Gastroesophageal sphincter (tissue), 4 donors: ENCODE measurements around the gene BLMH. TPM values are rescaled to one million over a fixed set of nuclear protein-coding genes. Genes with fewer than 3 reads are reported as not detected.

Experiments used
- ATAC-seq: fragments of 150-250 bp; one replicate; pipeline ENCODE4 v1.9.1; 2016; ENCODE audit warnings: mild to moderate bottlenecking, moderate library complexity
- H3K27ac ChIP-seq, 4 donors: fragments of 200-600 bp; sonication (generic) in 3 of 4; 1 replicate in 3 of 4; 2 replicates in 1 of 4; pipeline ENCODE4 v1.5.1; 2016 to 2019
- H3K27me3 ChIP-seq: fragments of 200-600 bp; sonication (generic); one replicate; pipeline ENCODE4 v1.5.1; 2019
- H3K36me3 ChIP-seq, 2 donors: fragments of 200-600 bp; sonication (generic); one replicate each; pipeline ENCODE4 v1.5.1; 2019; ENCODE audit warnings: control low read depth in 1 of 2
- H3K4me1 ChIP-seq, 3 donors: fragments of 200-600 bp; sonication (generic); 1 replicate in 2 of 3; 2 replicates in 1 of 3; pipeline ENCODE4 v1.5.1; 2016 to 2019; ENCODE audit warnings: control low read depth in 2 of 3
- H3K4me3 ChIP-seq, 2 donors: fragments of 200-600 bp; sonication (generic); one replicate each; pipeline ENCODE4 v1.5.1; 2019; ENCODE audit warnings: mild to moderate bottlenecking in 1 of 2, moderate library complexity in 1 of 2
- H3K9me3 ChIP-seq, 3 donors: fragments of 200-600 bp; sonication (generic); one replicate each; pipeline ENCODE4 v1.5.1; 2017 to 2019; ENCODE audit warnings: control low read depth in 2 of 3
- EP300 ChIP-seq: sonication (generic); formaldehyde crosslinking; IDR thresholded peaks from one replicate; pipeline ENCODE4 v1.6.1; 2017; ENCODE audit warnings: antibody characterized with exemption, mild to moderate bottlenecking
- POLR2A ChIP-seq, 2 donors: fragments of 450-650 bp; IDR thresholded peaks; one replicate each; pipeline ENCODE4 v1.6.1; 2017; ENCODE audit warnings: antibody characterized with exemption in 2 of 2, mild to moderate bottlenecking in 2 of 2, moderate library complexity in 1 of 2
- POLR2AphosphoS5 ChIP-seq: sonication (generic); formaldehyde crosslinking; IDR thresholded peaks from one replicate; pipeline ENCODE4 v1.6.1; 2017; ENCODE audit warnings: antibody characterized with exemption
- WGBS, 2 donors: methylation state at CpG; one replicate each; pipeline ENCODE4 v1.1.5; 2018; ENCODE audit warnings: low coverage in 1 of 2; 5-methylcytosine and 5-hydroxymethylcytosine counted together
- total RNA-seq, 4 donors: library from RNA; depleted of rRNA; stranded (reverse); fragments of >200 nt; gene quantifications; one replicate each; pipeline ENCODE4 v1.1.0, GENCODE V29; 2016
- TF ChIP-seq, protein P1 (sequence below), 4 experiments: fragments of 200-600 bp in 2 of 4; fragments of 450-650 bp in 2 of 4; sonication (generic) in 1 of 4; IDR thresholded peaks; one replicate each; pipeline ENCODE4 v1.5.1; 2017 to 2019; ENCODE audit warnings: antibody characterized with exemption in 4 of 4, mild to moderate bottlenecking in 2 of 4, moderate library complexity in 2 of 4

Gene BLMH
- total RNA-seq, 4 donors from 2014 or later: 17.8 to 29.3 (median 20.7) TPM

DNA sequence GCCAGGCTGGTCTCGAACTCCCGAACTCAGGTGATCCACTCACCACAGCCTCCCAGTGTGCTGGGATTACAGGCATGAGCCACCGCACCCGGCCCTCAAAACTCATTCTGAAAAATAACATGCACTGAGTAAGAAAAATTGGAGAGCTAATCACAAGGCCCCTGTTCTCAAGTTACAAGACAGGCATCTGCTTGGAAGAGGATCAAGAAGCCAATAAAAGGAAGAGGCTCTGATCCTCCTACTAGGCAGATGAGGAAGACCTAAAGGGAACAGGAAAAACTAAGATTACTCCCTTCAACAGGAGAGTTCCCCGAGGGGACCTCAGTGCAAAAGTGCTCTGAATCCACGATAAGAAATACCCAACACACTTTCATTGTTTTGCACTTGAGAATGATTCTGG lies 18.4 kb downstream of the BLMH start:
- ATAC-seq: no peak
- Histone ChIP-seq H3K9me3 (no peaks in the 10 kb centered on the region), H3K27me3 (no peaks in the 10 kb centered on the region), H3K4me3 (no peak overlapping the region), H3K4me1 (no peaks in the 10 kb centered on the region), H3K36me3 (peaks cover 0 to 96% of the 10 kb centered on the region in 2 donors), H3K27ac (no peak overlapping the region)
- TF ChIP-seq, protein P1, sequence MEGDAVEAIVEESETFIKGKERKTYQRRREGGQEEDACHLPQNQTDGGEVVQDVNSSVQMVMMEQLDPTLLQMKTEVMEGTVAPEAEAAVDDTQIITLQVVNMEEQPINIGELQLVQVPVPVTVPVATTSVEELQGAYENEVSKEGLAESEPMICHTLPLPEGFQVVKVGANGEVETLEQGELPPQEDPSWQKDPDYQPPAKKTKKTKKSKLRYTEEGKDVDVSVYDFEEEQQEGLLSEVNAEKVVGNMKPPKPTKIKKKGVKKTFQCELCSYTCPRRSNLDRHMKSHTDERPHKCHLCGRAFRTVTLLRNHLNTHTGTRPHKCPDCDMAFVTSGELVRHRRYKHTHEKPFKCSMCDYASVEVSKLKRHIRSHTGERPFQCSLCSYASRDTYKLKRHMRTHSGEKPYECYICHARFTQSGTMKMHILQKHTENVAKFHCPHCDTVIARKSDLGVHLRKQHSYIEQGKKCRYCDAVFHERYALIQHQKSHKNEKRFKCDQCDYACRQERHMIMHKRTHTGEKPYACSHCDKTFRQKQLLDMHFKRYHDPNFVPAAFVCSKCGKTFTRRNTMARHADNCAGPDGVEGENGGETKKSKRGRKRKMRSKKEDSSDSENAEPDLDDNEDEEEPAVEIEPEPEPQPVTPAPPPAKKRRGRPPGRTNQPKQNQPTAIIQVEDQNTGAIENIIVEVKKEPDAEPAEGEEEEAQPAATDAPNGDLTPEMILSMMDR (IDR thresholded peaks at IDR 0.05): no peak
- TF ChIP-seq EP300: no peak
- TF ChIP-seq POLR2A (IDR thresholded peaks at IDR 0.05): no peak
- TF ChIP-seq POLR2AphosphoS5: no peak
- WGBS, 2 donors: 56 to 77% methylated on average over 2 of the region's 6 CpGs

DNA sequence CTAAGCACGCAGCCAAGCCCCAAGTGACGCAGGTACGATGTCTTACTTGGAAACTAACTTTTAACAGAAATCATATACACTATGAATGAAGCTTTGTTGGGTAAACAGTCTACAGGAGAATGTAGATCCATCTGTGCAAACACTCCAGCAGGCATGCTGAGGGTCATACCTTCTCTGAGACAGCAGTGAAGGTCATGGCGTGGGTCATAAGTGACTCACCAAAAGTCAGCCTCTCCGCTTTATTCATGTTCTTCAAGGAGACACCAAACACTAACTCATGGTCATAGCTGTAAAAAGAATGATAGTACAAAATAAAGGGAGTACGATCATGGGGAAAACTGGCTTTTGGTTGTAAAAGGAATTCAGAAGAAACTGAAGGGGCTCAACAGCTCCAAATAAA lies 20.6 kb downstream of the BLMH start:
- H3K9me3 ChIP-seq: no peaks in the 10 kb centered on the region
- 84 to 89% methylated on average over 5 to 6 of the region's 6 CpGs for WGBS, 2 donors
- H3K36me3 ChIP-seq: peaks cover 0 to 96% of the 10 kb centered on the region in 2 donors
- TF ChIP-seq, protein P1 (IDR thresholded peaks at IDR 0.05): no peak
- TF ChIP-seq EP300 (no peak), POLR2AphosphoS5 (no peak), POLR2A (IDR thresholded peaks at IDR 0.05) (no peak)
- H3K27ac ChIP-seq: no peak overlapping the region
- no peaks in the 10 kb centered on the region for H3K27me3 ChIP-seq
- H3K4me1 ChIP-seq: no peaks in the 10 kb centered on the region
- no peak for ATAC-seq
- H3K4me3 ChIP-seq: no peak overlapping the region

DNA sequence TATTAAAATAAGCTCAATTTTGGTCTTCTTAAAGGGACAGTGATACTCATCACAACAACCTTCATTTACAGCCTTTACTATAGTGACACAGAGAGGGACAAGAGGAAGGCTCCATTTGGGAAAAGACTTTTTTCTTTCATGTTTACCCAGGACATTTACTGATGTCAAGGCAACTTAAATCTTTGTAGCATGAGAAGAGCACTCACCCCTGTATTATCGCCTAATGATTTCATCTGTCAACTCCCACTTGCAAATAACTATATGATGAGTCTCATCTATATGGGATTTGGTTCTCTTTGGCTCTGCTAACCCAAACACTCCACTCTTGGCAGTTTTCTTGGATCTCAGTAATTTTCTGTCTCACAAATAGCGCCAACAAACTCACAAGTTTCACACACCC lies 24.1 kb downstream of the BLMH start:
- Histone ChIP-seq H3K36me3 (peaks cover 0 to 92% of the 10 kb centered on the region in 2 donors), H3K4me1 (peaks cover 0 to 6% (median 0%) of the 10 kb centered on the region in 3 donors), H3K4me3 (no peak overlapping the region), H3K27ac (no peak overlapping the region), H3K27me3 (no peaks in the 10 kb centered on the region), H3K9me3 (no peaks in the 10 kb centered on the region)
- whole genome bisulfite sequencing, 2 donors: 85 to 95% methylated on average over 2 of the region's 2 CpGs
- no peak for TF ChIP-seq EP300
- TF ChIP-seq, protein P1 (IDR thresholded peaks at IDR 0.05): no peak
- no peak for ATAC-seq

DNA sequence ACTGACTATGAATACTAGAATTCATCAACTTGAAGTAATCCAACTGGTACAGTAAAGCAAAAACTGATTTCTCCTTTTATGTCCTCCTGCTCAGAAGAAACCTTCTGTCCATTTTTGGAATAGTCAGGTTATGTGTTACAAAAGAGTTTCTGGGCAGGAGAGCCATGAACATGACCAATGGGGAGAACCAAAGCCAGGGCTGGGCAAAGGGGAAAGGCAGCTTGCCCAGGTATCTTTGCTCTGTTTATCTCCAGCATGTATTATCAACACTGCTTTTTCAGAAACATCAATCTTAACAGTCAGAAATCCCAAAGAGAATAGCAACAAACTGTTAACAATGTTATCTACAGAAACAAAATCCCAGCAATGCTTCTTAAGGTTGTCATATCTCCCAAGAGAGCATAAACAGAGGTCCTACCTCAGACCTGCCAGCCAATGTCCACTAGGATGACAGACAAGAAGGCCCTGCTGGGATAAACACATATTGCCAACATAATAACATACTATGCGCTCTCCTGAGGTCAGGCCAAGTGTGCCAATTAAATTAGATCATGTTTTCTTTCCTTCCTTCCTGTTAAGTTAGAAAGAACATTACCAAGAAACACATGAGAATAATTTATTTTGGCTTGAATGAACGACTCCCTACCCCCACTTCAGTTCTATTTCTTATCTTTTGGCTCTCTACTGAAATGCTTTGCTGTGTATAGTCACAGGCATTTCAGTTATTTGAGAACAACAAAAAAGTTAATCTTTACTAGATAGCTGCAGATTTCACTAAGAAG lies 28.0 kb downstream of the BLMH start:
- Histone ChIP-seq H3K36me3 (peaks cover 0 to 90% of the 10 kb centered on the region in 2 donors), H3K4me1 (peaks cover 0 to 6% (median 0%) of the 10 kb centered on the region in 3 donors), H3K27ac (no peak overlapping the region), H3K9me3 (no peaks in the 10 kb centered on the region), H3K4me3 (no peak overlapping the region), H3K27me3 (no peaks in the 10 kb centered on the region)
- ATAC-seq: no peak
- TF ChIP-seq EP300: no peak
- TF ChIP-seq POLR2A (IDR thresholded peaks at IDR 0.05): no peak
- TF ChIP-seq, protein P1 (IDR thresholded peaks at IDR 0.05): no peak
- TF ChIP-seq POLR2AphosphoS5: no peak
- WGBS, 2 donors: 25 to 48% methylated on average over 2 of the region's 2 CpGs

DNA sequence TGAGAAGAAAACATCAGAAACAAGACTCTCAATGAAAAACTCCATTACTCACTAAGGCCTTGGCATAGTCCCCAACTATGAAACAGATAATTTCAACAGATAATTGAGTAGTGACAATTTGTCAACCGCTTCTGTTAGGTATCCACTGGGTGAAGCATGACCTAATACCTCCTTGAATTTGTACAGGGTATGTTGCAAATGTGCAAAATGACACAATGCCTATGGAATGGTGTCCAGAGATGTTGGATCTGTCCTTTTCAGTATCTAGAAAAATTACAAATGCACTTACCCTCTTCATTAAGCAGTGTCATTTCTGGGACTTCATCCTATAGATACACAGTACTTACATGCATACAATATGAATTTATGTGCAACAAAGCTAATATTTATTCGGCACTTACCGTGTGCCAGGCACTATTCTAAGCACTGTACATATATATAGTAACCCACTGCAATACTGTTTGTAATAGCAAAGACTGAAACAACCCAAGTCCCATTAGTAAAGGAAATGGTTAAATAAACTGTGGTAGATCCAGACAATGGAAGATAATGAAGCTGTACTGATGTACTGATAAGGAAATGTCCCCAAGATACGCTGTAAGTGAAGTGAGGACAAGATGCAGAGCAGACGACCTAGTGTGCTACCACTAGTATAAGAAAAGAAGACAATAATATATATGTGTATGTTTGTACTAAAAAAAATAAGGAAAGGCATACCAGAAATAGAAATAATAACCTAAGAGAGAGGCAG lies 34.8 kb downstream of the BLMH start:
- WGBS, 2 donors: 74 to 96% methylated on average over 4 to 5 of the region's 5 CpGs
- no peak overlapping the region for H3K27ac ChIP-seq
- ATAC-seq: no peak
- no peaks in the 10 kb centered on the region for H3K27me3 ChIP-seq
- TF ChIP-seq, protein P1 (IDR thresholded peaks at IDR 0.05): no peak
- TF ChIP-seq EP300 (no peak), POLR2AphosphoS5 (no peak), POLR2A (IDR thresholded peaks at IDR 0.05) (no peak)
- no peaks in the 10 kb centered on the region for H3K9me3 ChIP-seq
- peaks cover 0 to 100% of the 10 kb centered on the region in 2 donors for H3K36me3 ChIP-seq
- H3K4me1 ChIP-seq: no peaks in the 10 kb centered on the region
- no peak overlapping the region for H3K4me3 ChIP-seq
